Liver (tissue), 9 donors: ENCODE data around the gene PEAK1. TPM values are rescaled to one million over a fixed set of nuclear protein-coding genes. Genes with fewer than 3 reads are reported as not detected.

ENCODE experiments used
- DNase-seq: peaks from one replicate; pipeline ENCODE4 v3.0.0-alpha.2; 2017; ENCODE audit warnings: low spot score
- H3K27ac ChIP-seq, 2 donors: one replicate each; pipeline ENCODE4 v1.7.0; 2013; ENCODE audit warnings: inconsistent platforms in 2 of 2, low read length in 2 of 2, control low read depth in 1 of 2, low read depth in 1 of 2, mild to moderate bottlenecking in 1 of 2
- H3K27me3 ChIP-seq, 4 donors: one replicate each; pipeline versions ENCODE4 v1.6.1 to v1.7.0; 2013; ENCODE audit warnings: low read length in 3 of 4, inconsistent platforms in 1 of 4, mild to moderate bottlenecking in 1 of 4, moderate library complexity in 1 of 4; ENCODE audit not compliant: control insufficient read depth in 4 of 4, insufficient read depth in 4 of 4
- H3K36me3 ChIP-seq, 4 donors: one replicate each; pipeline versions ENCODE4 v1.6.1 to v1.7.0; 2013; ENCODE audit warnings: low read length in 3 of 4, mild to moderate bottlenecking in 3 of 4, low read depth in 1 of 4, moderate library complexity in 1 of 4; ENCODE audit not compliant: control insufficient read depth in 4 of 4, insufficient read depth in 3 of 4
- H3K4me1 ChIP-seq, 4 donors: one replicate each; pipeline versions ENCODE4 v1.6.1 to v1.7.0; 2013; ENCODE audit warnings: low read length in 3 of 4, mild to moderate bottlenecking in 3 of 4, moderate library complexity in 1 of 4; ENCODE audit not compliant: control insufficient read depth in 4 of 4, insufficient read depth in 4 of 4
- H3K4me3 ChIP-seq, 3 donors: one replicate each; pipeline versions ENCODE4 v1.6.1 to v1.7.0; 2013; ENCODE audit warnings: low read length in 3 of 3, control low read depth in 1 of 3, low read depth in 1 of 3, mild to moderate bottlenecking in 1 of 3
- H3K9ac ChIP-seq, 2 donors: one replicate each; pipeline ENCODE4 v1.7.0; 2013; ENCODE audit warnings: low read length in 2 of 2, mild to moderate bottlenecking in 2 of 2, moderate library complexity in 2 of 2, control low read depth in 1 of 2, low read depth in 1 of 2
- H3K9me3 ChIP-seq, 4 donors: one replicate each; pipeline versions ENCODE4 v1.6.1 to v1.7.0; 2013; ENCODE audit warnings: low read length in 3 of 4; ENCODE audit not compliant: control insufficient read depth in 4 of 4
- FOXA1 ChIP-seq: IDR thresholded peaks from 2 replicates; pipeline ENCODE4 v1.6.1; 2016; ENCODE audit warnings: antibody characterized with exemption
- FOXA2 ChIP-seq: IDR thresholded peaks from 2 replicates; pipeline ENCODE4 v1.6.1; 2016; ENCODE audit warnings: antibody characterized with exemption
- GABPA ChIP-seq, 2 donors: IDR thresholded peaks in 1 of 2; conservative IDR thresholded peaks in 1 of 2; 2 replicates each; pipeline ENCODE4 v1.6.1; 2016; ENCODE audit warnings: antibody characterized with exemption in 2 of 2, mild to moderate bottlenecking in 1 of 2, moderate library complexity in 1 of 2
- HNF4A ChIP-seq, 2 donors: conservative IDR thresholded peaks; 2 replicates each; pipeline ENCODE4 v1.6.1; 2016; ENCODE audit warnings: antibody characterized with exemption in 2 of 2, mild to moderate bottlenecking in 2 of 2
- HNF4G ChIP-seq: IDR thresholded peaks from 2 replicates; pipeline ENCODE4 v1.6.1; 2016; ENCODE audit warnings: antibody characterized with exemption
- JUND ChIP-seq, 2 donors: IDR thresholded peaks; 2 replicates each; pipeline ENCODE4 v1.6.1; 2016; ENCODE audit warnings: antibody characterized with exemption in 2 of 2
- NR2F2 ChIP-seq: IDR thresholded peaks from 2 replicates; pipeline ENCODE4 v1.6.1; 2016; ENCODE audit warnings: antibody characterized with exemption
- RAD21 ChIP-seq, 2 donors: IDR thresholded peaks; 2 replicates each; pipeline ENCODE4 v1.6.1; 2016; ENCODE audit warnings: antibody characterized with exemption in 2 of 2, mild to moderate bottlenecking in 2 of 2
- SP1 ChIP-seq: IDR thresholded peaks from 2 replicates; pipeline ENCODE4 v1.6.1; 2018; ENCODE audit warnings: antibody characterized with exemption, mild to moderate bottlenecking
- YY1 ChIP-seq: IDR thresholded peaks from 2 replicates; pipeline ENCODE4 v1.6.1; 2016; ENCODE audit warnings: antibody characterized with exemption, mild to moderate bottlenecking
- WGBS: extraction: QIAGEN DNeasy Blood & Tissue Kit; methylation state at CpG from one replicate; pipeline ENCODE4 v1.1.7; 2013; 5-methylcytosine and 5-hydroxymethylcytosine counted together
- polyA plus RNA-seq, 2 donors: library from polyadenylated mRNA; stranded (reverse) in 1 of 2; unstranded in 1 of 2; fragments of 200-250 nt in 1 of 2; fragments of >200 nt in 1 of 2; fragmentation: Nextera tagmentation in 1 of 2; extraction: Ambion mirVana in 1 of 2; gene quantifications; one replicate each; pipeline versions ENCODE4 v1.2.1 to v1.2.3, GENCODE V29; 2013 to 2015
- total RNA-seq, 2 donors: library from RNA; depleted of rRNA; stranded (reverse); fragments of >200 nt; gene quantifications; one replicate each; pipeline ENCODE4 v1.2.3, GENCODE V29; 2014
- TF ChIP-seq, protein P1 (sequence below): IDR thresholded peaks from 2 replicates; pipeline ENCODE4 v1.6.1; 2016; ENCODE audit warnings: antibody characterized with exemption, mild to moderate bottlenecking
- TF ChIP-seq, protein P2 (sequence below): fragments of 150-350 bp; IDR thresholded peaks from 2 replicates; pipeline ENCODE4 v1.5.1; 2017; ENCODE audit warnings: improper control_type of control experiment, low read depth, low read length; ENCODE audit not compliant: missing input control
- TF ChIP-seq, protein P3 (sequence below): IDR thresholded peaks from 2 replicates; pipeline ENCODE4 v1.6.1; 2016; ENCODE audit warnings: antibody characterized with exemption
- donor health status: healthy.
- donor health status: healthy.
- donor health status: healthy.
- donor health status: healthy.
- donor health status: healthy.

PEAK1 gene
- total and polyA plus RNA-seq, 4 donors = 1.8 to 14.9 (median 5.8) TPM

DNA sequence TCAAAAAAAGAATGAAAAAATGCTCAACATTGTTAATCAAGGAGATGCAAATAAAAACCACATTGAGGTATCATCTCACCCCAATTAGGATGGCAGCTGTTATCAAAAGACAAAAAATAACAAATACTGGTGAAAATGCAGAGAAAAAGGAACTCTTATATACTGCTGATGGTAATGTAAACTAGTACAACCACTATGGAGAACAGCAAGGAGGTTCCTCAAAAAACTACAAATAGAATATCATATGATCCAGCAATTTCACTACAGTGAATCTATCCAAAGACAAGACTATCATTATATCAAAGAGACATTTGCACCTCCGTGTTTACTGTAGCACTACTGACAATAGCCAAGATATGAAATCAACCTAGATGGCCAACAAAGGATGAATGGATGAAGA, 58.4 kb downstream of the PEAK1 start:
- no peak for DNase-seq
- Histone ChIP-seq H3K4me1 (no peaks in the 10 kb centered on the region), H3K9me3 (no peaks in the 10 kb centered on the region), H3K27ac (no peak overlapping the region), H3K36me3 (no peaks in the 10 kb centered on the region), H3K27me3 (no peaks in the 10 kb centered on the region), H3K9ac (no peak overlapping the region), H3K4me3 (no peak overlapping the region)
- no peak for TF ChIP-seq HNF4A (conservative IDR thresholded peaks at IDR 0.05)
- TF ChIP-seq, protein P1, sequence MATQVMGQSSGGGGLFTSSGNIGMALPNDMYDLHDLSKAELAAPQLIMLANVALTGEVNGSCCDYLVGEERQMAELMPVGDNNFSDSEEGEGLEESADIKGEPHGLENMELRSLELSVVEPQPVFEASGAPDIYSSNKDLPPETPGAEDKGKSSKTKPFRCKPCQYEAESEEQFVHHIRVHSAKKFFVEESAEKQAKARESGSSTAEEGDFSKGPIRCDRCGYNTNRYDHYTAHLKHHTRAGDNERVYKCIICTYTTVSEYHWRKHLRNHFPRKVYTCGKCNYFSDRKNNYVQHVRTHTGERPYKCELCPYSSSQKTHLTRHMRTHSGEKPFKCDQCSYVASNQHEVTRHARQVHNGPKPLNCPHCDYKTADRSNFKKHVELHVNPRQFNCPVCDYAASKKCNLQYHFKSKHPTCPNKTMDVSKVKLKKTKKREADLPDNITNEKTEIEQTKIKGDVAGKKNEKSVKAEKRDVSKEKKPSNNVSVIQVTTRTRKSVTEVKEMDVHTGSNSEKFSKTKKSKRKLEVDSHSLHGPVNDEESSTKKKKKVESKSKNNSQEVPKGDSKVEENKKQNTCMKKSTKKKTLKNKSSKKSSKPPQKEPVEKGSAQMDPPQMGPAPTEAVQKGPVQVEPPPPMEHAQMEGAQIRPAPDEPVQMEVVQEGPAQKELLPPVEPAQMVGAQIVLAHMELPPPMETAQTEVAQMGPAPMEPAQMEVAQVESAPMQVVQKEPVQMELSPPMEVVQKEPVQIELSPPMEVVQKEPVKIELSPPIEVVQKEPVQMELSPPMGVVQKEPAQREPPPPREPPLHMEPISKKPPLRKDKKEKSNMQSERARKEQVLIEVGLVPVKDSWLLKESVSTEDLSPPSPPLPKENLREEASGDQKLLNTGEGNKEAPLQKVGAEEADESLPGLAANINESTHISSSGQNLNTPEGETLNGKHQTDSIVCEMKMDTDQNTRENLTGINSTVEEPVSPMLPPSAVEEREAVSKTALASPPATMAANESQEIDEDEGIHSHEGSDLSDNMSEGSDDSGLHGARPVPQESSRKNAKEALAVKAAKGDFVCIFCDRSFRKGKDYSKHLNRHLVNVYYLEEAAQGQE = no peak
- TF ChIP-seq FOXA2 = no peak
- TF ChIP-seq, protein P2, sequence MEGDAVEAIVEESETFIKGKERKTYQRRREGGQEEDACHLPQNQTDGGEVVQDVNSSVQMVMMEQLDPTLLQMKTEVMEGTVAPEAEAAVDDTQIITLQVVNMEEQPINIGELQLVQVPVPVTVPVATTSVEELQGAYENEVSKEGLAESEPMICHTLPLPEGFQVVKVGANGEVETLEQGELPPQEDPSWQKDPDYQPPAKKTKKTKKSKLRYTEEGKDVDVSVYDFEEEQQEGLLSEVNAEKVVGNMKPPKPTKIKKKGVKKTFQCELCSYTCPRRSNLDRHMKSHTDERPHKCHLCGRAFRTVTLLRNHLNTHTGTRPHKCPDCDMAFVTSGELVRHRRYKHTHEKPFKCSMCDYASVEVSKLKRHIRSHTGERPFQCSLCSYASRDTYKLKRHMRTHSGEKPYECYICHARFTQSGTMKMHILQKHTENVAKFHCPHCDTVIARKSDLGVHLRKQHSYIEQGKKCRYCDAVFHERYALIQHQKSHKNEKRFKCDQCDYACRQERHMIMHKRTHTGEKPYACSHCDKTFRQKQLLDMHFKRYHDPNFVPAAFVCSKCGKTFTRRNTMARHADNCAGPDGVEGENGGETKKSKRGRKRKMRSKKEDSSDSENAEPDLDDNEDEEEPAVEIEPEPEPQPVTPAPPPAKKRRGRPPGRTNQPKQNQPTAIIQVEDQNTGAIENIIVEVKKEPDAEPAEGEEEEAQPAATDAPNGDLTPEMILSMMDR = no peak
- TF ChIP-seq NR2F2 = no peak
- TF ChIP-seq, protein P3, sequence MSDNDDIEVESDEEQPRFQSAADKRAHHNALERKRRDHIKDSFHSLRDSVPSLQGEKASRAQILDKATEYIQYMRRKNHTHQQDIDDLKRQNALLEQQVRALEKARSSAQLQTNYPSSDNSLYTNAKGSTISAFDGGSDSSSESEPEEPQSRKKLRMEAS = no peak
- no peak for TF ChIP-seq FOXA1
- TF ChIP-seq GABPA (IDR thresholded peaks at IDR 0.05 in 1 of 2, conservative IDR thresholded peaks at IDR 0.05 in 1 of 2) = no peak
- no peak for TF ChIP-seq SP1
- 91% methylated on average over 1 of the region's 1 CpG for WGBS

DNA sequence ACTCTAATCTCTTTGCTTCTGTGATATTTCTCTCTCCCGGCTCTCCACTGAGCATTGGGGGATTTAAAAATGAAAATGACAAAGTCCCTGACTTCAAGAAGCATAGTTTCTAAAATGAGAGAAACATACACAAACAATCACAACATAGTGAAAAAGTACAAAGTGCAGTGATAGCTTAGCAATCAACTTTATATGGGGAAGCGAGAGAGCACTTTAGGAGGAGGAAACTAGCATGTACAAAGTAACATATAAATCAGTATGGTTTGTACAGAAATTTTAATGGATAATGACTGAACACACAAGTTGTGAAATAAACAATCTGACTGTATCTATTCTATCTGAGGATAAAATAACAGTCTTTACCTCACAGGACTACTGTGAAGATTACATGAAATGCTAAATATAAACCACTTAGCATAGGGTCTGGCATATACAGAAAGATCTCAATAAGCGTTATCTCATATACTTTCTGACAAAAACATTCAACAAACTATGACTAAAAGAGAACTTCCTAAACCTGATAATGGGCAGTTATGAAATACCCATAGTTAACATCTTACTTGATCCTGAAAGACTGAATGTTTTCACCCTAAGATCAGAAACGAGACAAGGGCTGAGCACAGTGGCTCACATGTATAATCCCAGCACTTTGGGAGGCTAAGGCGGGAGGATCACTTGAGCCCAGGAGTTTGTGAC, 61.2 kb downstream of the PEAK1 start:
- no peak overlapping the region for H3K4me3 ChIP-seq
- no peaks in the 10 kb centered on the region for H3K36me3 ChIP-seq
- H3K4me1 ChIP-seq = no peaks in the 10 kb centered on the region
- H3K9ac ChIP-seq = no peak overlapping the region
- H3K27ac ChIP-seq = no peak overlapping the region
- WGBS = 94% methylated on average over 5 of the region's 5 CpGs
- H3K27me3 ChIP-seq = no peaks in the 10 kb centered on the region
- TF ChIP-seq HNF4G (no peak), JUND (IDR thresholded peaks at IDR 0.05) (no peak), GABPA (IDR thresholded peaks at IDR 0.05 in 1 of 2, conservative IDR thresholded peaks at IDR 0.05 in 1 of 2) (no peak), YY1 (no peak), RAD21 (IDR thresholded peaks at IDR 0.05) (no peak), FOXA1 (no peak), SP1 (no peak), HNF4A (conservative IDR thresholded peaks at IDR 0.05) (no peak)
- TF ChIP-seq, protein P3 = no peak
- no peak for DNase-seq
- H3K9me3 ChIP-seq = no peaks in the 10 kb centered on the region
